ENCODE measurements around the gene PRR23C. TPM values are rescaled to one million over a fixed set of nuclear protein-coding genes. Genes with fewer than 3 reads are reported as not detected.

Gene PRR23C
- polyA plus RNA-seq (2013), result not detected

DNA sequence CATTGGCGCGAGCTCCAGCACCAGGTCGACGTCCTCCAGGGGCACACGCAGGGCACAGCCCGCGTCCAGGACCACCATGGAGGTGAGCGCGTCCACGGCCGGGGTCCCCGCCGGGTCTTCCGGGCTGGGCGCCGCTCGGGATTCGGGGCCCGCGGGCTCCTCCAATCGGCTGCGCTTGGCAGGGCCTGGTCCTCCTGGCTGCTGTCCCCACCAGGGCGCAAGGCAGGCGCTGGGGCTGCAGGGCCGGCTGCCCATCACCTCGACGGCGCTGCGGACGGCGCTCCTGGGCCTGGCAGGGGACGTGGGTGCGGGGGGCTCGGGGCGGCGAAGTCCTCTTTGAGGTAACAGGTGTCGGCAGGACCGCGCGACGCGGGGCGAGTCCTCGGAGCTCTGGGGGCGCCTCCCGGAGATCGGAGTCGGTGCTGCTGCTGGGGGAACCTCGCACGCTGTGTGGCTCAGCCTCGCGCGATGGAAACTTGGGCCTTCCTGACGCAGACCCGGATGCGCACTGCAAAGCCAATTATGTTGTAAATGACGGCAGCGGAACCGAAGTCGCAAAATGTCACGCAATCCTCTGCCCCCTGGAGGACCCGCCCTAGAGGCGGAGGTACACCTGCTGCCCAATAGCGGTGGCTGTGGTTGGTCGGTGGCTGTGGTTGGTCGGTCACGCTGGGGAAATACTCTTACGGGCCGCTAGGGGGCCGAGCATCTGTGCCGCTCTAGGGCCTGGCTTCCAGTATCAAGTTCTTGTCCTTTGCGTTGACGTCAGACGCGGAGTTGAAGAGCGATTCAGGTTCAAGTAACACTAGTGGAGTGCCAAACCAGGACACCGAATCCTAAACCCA is at the start of gene PRR23C:
PRR23C (minus strand) TSS at position 527 of the 845 bp plus-strand sequence; CDS start at position 255, 272 bp downstream.
- Histone ChIP-seq H3K9me3 (ENCODE audit: control extremely low read depth in 1 of 5, control insufficient read depth in 4 of 5, insufficient read depth in 2 of 5, low read depth in 1 of 5, low read length in 4 of 5) (peaks cover 0 to 29% (median 21%) of the 10 kb centered on the region in 5 experiments), H3K27me3 (replicated peaks in 2 of 5; ENCODE audit: control insufficient read depth in 4 of 5, insufficient read depth in 5 of 5, low read length in 4 of 5) (peaks cover 0 to 19% (median 0%) of the 10 kb centered on the region in 5 experiments), H3K36me3 (ENCODE audit: control insufficient read depth in 4 of 4, insufficient read depth in 4 of 4, low read length in 3 of 4) (no peaks in the 10 kb centered on the region), H3K27ac (ENCODE audit: insufficient read depth in 1 of 2, low read depth in 1 of 2, low read length in 2 of 2, poor library complexity in 1 of 2, severe bottlenecking in 2 of 2) (no peak within 1 kb of the TSS), H3K4me1 (ENCODE audit: control extremely low read depth in 1 of 4, control insufficient read depth in 4 of 4, insufficient read depth in 4 of 4, low read length in 3 of 4) (no peaks in the 10 kb centered on the region), H3K4me3 (ENCODE audit: control insufficient read depth in 1 of 7, extremely low read depth in 1 of 7, insufficient read depth in 4 of 7, low read depth in 2 of 7, low read length in 6 of 7) (no peak within 1 kb of the TSS)
- CTCF ChIA-PET, result no interaction called here
- POLR2A ChIA-PET, result no interaction called here
- WGBS (ENCODE audit: insufficient coverage), result 54% methylated on average over 66 of the region's 77 CpGs
- no peak for DNase-seq

DNA sequence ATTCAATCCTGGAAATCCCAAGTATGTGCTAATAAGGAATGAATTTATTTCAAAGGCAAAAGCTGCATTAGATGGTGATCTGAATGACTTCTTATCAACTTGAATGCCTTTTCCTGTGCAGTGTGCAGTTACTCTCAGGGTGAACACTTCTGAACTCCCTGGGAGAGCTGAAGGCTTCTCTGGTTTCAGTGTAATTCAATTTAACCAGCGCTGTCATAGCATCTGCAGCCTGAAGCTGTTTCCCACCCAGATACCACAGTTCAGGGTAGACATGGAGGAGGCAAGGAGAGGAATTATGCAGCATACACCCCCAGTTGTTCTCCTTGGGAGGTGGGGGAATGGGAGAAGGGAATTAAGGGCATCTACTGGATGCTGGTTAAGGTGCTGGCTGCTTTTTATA is 49.1 kb upstream of the PRR23C start:
- Histone ChIP-seq H3K27me3 (replicated peaks in 2 of 5; ENCODE audit: control insufficient read depth in 4 of 5, insufficient read depth in 5 of 5, low read length in 4 of 5) (peaks cover 0 to 8% (median 2%) of the 10 kb centered on the region in 5 experiments), H3K4me3 (ENCODE audit: control insufficient read depth in 1 of 7, extremely low read depth in 1 of 7, insufficient read depth in 4 of 7, low read depth in 2 of 7, low read length in 6 of 7) (no peak overlapping the region), H3K27ac (ENCODE audit: insufficient read depth in 1 of 2, low read depth in 1 of 2, low read length in 2 of 2, poor library complexity in 1 of 2, severe bottlenecking in 2 of 2) (no peak overlapping the region), H3K9me3 (ENCODE audit: control extremely low read depth in 1 of 5, control insufficient read depth in 4 of 5, insufficient read depth in 2 of 5, low read depth in 1 of 5, low read length in 4 of 5) (peaks cover 0 to 7% (median 0%) of the 10 kb centered on the region in 5 experiments), H3K4me1 (ENCODE audit: control extremely low read depth in 1 of 4, control insufficient read depth in 4 of 4, insufficient read depth in 4 of 4, low read length in 3 of 4) (no peaks in the 10 kb centered on the region), H3K36me3 (ENCODE audit: control insufficient read depth in 4 of 4, insufficient read depth in 4 of 4, low read length in 3 of 4) (no peaks in the 10 kb centered on the region)
- 40% methylated on average over 1 of the region's 1 CpG for WGBS (ENCODE audit: insufficient coverage)
- DNase-seq, result no peak
- ChIA-PET POLR2A (no interaction called here), CTCF (no interaction called here)

DNA sequence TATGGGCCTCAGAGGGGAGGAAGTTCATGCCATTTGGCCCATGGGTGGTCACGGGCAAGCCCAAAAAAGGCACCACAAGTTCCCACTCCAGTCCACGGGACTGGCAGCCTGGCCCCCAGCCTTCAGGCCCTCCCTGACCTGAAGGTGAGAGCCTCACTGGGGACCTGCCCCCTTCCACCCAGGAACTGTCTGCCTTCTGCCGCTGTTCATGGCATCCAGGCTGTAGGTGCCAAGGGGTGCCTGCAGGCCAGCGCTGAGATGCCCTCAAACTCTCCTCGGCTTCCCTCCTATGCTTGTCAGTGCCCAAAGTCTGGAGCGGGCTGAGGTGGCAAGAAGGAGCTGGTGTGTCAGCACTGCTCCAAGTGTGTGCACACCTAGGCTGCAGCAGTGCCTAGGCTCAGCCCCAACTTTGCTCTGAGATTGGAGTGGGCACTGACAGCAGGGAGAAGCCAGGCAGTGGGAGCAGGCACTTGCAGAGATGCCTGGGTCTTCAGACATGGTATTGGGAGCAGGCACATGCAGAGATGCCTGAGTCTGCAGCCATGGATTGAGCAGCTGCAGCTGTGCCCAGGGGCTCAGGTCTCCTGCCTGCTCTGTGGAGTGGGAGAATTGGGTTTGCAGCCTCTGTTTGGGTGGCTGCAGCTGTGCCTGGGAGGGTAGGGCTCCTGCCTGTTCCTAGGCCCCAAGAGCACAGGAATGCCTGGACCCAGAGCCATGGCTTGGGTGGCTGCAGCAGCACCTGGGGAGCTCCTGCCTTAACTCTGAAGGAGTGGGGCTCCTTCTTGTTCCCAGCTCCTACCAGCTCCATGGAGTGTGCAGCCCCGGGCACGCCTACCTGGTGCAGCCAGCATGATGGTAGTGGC is 44.0 kb upstream of the PRR23C start:
- WGBS (ENCODE audit: insufficient coverage), result 76% methylated on average over 3 of the region's 8 CpGs
- H3K9me3 ChIP-seq (ENCODE audit: control extremely low read depth in 1 of 5, control insufficient read depth in 4 of 5, insufficient read depth in 2 of 5, low read depth in 1 of 5, low read length in 4 of 5), result peaks cover 0 to 7% (median 2%) of the 10 kb centered on the region in 5 experiments
- POLR2A ChIA-PET, result no interaction called here
- peaks cover 0 to 5% (median under 1%) of the 10 kb centered on the region in 5 experiments for H3K27me3 ChIP-seq (replicated peaks in 2 of 5; ENCODE audit: control insufficient read depth in 4 of 5, insufficient read depth in 5 of 5, low read length in 4 of 5)
- H3K4me1 ChIP-seq (ENCODE audit: control extremely low read depth in 1 of 4, control insufficient read depth in 4 of 4, insufficient read depth in 4 of 4, low read length in 3 of 4), result no peaks in the 10 kb centered on the region
- no peak for DNase-seq
- no peak overlapping the region for H3K27ac ChIP-seq (ENCODE audit: insufficient read depth in 1 of 2, low read depth in 1 of 2, low read length in 2 of 2, poor library complexity in 1 of 2, severe bottlenecking in 2 of 2)
- no peaks in the 10 kb centered on the region for H3K36me3 ChIP-seq (ENCODE audit: control insufficient read depth in 4 of 4, insufficient read depth in 4 of 4, low read length in 3 of 4)
- CTCF ChIA-PET, result no interaction called here
- no peak overlapping the region for H3K4me3 ChIP-seq (ENCODE audit: control insufficient read depth in 1 of 7, extremely low read depth in 1 of 7, insufficient read depth in 4 of 7, low read depth in 2 of 7, low read length in 6 of 7)

DNA sequence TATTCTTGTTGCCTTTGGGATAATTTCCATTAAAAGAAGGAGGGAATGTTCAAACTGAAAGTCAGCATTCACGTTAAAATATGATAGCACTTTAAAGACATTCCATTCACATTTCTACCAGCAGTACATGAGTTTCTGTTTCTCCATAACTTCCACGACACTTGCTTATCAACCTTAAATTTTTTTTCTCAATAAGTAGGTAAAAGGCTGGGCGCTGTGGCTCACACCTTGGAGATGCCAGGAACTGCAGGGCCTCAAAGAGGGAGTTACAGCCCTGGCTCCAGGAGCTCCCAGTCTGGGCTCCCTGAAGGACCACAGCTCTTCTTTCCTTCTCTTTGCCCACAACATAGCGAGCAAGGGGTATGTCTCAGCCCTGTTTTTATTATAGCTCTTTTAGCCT is 42.9 kb upstream of the PRR23C start:
- CTCF ChIA-PET, result interaction anchor here (0.7 kb wide), 1 partner anchor 15 kb away, joined by 3 read pairs; no protein-coding TSS in a partner anchor
- H3K4me3 ChIP-seq (ENCODE audit: control insufficient read depth in 1 of 7, extremely low read depth in 1 of 7, insufficient read depth in 4 of 7, low read depth in 2 of 7, low read length in 6 of 7), result no peak overlapping the region
- 92% methylated on average over 2 of the region's 4 CpGs for WGBS (ENCODE audit: insufficient coverage)
- H3K36me3 ChIP-seq (ENCODE audit: control insufficient read depth in 4 of 4, insufficient read depth in 4 of 4, low read length in 3 of 4), result no peaks in the 10 kb centered on the region
- peaks cover 0 to 6% (median 0%) of the 10 kb centered on the region in 5 experiments for H3K27me3 ChIP-seq (replicated peaks in 2 of 5; ENCODE audit: control insufficient read depth in 4 of 5, insufficient read depth in 5 of 5, low read length in 4 of 5)
- H3K4me1 ChIP-seq (ENCODE audit: control extremely low read depth in 1 of 4, control insufficient read depth in 4 of 4, insufficient read depth in 4 of 4, low read length in 3 of 4), result no peaks in the 10 kb centered on the region
- peaks cover 0 to 4% (median 1%) of the 10 kb centered on the region in 5 experiments for H3K9me3 ChIP-seq (ENCODE audit: control extremely low read depth in 1 of 5, control insufficient read depth in 4 of 5, insufficient read depth in 2 of 5, low read depth in 1 of 5, low read length in 4 of 5)
- no peak for DNase-seq
- POLR2A ChIA-PET, result no interaction called here
- no peak overlapping the region for H3K27ac ChIP-seq (ENCODE audit: insufficient read depth in 1 of 2, low read depth in 1 of 2, low read length in 2 of 2, poor library complexity in 1 of 2, severe bottlenecking in 2 of 2)

DNA sequence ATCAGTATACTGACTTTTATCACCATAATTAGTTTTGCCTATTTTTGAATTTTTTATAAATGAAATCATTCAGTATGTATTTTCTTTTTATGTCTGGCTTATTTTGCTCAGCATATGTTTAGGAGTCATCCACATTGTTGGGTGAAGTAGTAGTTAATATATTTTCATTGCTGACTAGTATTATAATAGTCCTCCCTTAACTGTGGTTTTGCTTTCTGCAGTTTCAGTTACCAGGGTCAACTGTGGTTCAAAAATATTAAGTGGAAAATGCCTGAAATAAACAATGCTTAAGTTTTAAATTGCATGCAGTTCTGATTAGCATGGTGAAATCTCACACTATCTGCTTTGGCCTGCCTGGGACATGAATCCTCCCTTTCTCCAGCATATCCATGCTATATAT is 39.5 kb upstream of the PRR23C start:
- Histone ChIP-seq H3K36me3 (ENCODE audit: control insufficient read depth in 4 of 4, insufficient read depth in 4 of 4, low read length in 3 of 4) (no peaks in the 10 kb centered on the region), H3K27ac (ENCODE audit: insufficient read depth in 1 of 2, low read depth in 1 of 2, low read length in 2 of 2, poor library complexity in 1 of 2, severe bottlenecking in 2 of 2) (no peak overlapping the region), H3K27me3 (replicated peaks in 2 of 5; ENCODE audit: control insufficient read depth in 4 of 5, insufficient read depth in 5 of 5, low read length in 4 of 5) (peaks cover 0 to 10% (median 0%) of the 10 kb centered on the region in 5 experiments), H3K4me1 (ENCODE audit: control extremely low read depth in 1 of 4, control insufficient read depth in 4 of 4, insufficient read depth in 4 of 4, low read length in 3 of 4) (no peaks in the 10 kb centered on the region), H3K4me3 (ENCODE audit: control insufficient read depth in 1 of 7, extremely low read depth in 1 of 7, insufficient read depth in 4 of 7, low read depth in 2 of 7, low read length in 6 of 7) (no peak overlapping the region), H3K9me3 (ENCODE audit: control extremely low read depth in 1 of 5, control insufficient read depth in 4 of 5, insufficient read depth in 2 of 5, low read depth in 1 of 5, low read length in 4 of 5) (peaks cover 0 to 4% (median 0%) of the 10 kb centered on the region in 5 experiments)
- CTCF ChIA-PET, result no interaction called here
- no peak for DNase-seq
- POLR2A ChIA-PET, result no interaction called here

DNA sequence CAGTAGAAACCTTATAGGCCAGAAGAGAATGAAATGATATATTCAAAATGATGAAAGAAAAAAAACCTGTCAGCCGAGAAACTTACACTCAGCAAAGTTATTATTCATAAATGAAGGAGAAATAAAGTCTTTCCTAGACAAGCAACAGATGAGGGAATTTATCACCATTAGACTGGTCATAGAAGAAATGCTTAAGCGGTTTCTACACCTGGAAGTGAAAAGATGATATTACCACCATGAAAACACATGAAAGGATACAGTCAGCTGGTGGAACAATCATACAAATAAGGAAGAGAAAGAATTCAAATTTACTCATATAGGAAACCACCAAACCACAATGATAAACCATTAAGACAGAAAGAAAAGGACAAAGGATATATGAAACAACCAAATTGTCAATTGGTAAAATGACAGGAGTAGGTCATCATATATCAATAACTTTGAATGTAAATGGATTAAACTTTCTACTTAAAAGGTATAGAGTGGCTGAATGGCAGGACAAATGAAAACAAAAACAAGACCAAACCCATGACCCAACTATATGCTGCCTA is 29.9 kb upstream of the PRR23C start:
- WGBS (ENCODE audit: insufficient coverage), result no CpG with 5 or more reads among the region's 2 CpGs
- CTCF ChIA-PET, result no interaction called here
- Histone ChIP-seq H3K4me1 (ENCODE audit: control extremely low read depth in 1 of 4, control insufficient read depth in 4 of 4, insufficient read depth in 4 of 4, low read length in 3 of 4) (no peaks in the 10 kb centered on the region), H3K4me3 (ENCODE audit: control insufficient read depth in 1 of 7, extremely low read depth in 1 of 7, insufficient read depth in 4 of 7, low read depth in 2 of 7, low read length in 6 of 7) (no peak overlapping the region), H3K9me3 (ENCODE audit: control extremely low read depth in 1 of 5, control insufficient read depth in 4 of 5, insufficient read depth in 2 of 5, low read depth in 1 of 5, low read length in 4 of 5) (peaks cover 0 to 34% (median 4%) of the 10 kb centered on the region in 5 experiments), H3K27ac (ENCODE audit: insufficient read depth in 1 of 2, low read depth in 1 of 2, low read length in 2 of 2, poor library complexity in 1 of 2, severe bottlenecking in 2 of 2) (no peak overlapping the region), H3K27me3 (replicated peaks in 2 of 5; ENCODE audit: control insufficient read depth in 4 of 5, insufficient read depth in 5 of 5, low read length in 4 of 5) (peaks cover 0 to 2% (median 0%) of the 10 kb centered on the region in 5 experiments), H3K36me3 (ENCODE audit: control insufficient read depth in 4 of 4, insufficient read depth in 4 of 4, low read length in 3 of 4) (no peaks in the 10 kb centered on the region)
- peak in 2 of 3 donors; percentile 1 to 2 for DNase-seq
- POLR2A ChIA-PET, result no interaction called here

Measured in common myeloid progenitor, CD34-positive (primary cell).